HK-2 (cell line): ENCODE data around the gene OR10A3.

Experiments
- DNase-seq: peaks from one replicate; pipeline ENCODE4 v3.0.0-alpha.2; 2018; ENCODE audit not compliant: unreplicated experiment

OR10A3 gene

GRCh38 chr11:7892840-7893254 is 48.7 kb downstream of the OR10A3 start:
- DNase-seq, result no peak

GRCh38 chr11:7892059-7892699 is 49.3 kb downstream of the OR10A3 start:
- no peak for DNase-seq

GRCh38 chr11:7890417-7891172 is 50.9 kb downstream of the OR10A3 start:
- DNase-seq, result no peak

- no peak for DNase-seq
These were observed 51.5 kb downstream of the OR10A3 start for GRCh38 chr11:7889985-7890384.
